ENCODE measurements around the gene KCNE1.
"Not testable (repeated sequence)": the region's sequence is repeated elsewhere in the genome, so short reads cannot be mapped to it uniquely, and the experiment has no call there.

Gene KCNE1

GRCh38 chr21:34511181-34511580 lies 829 bp downstream of the KCNE1 start:
- no peak for DNase-seq (ENCODE audit: low read depth in 2 of 2)

- DNase-seq (ENCODE audit: low read depth in 2 of 2), result no peak
These were observed 1.6 kb downstream of the KCNE1 start for GRCh38 chr21:34510148-34511142.

- no peak for DNase-seq (ENCODE audit: low read depth in 2 of 2)
These were observed 2.9 kb downstream of the KCNE1 start for GRCh38 chr21:34509151-34509550.

- DNase-seq (ENCODE audit: low read depth in 2 of 2), result no peak
These were observed 7.4 kb downstream of the KCNE1 start for GRCh38 chr21:34504595-34504994.

GRCh38 chr21:34502480-34503106 lies 9.4 kb downstream of the KCNE1 start:
- no peak for DNase-seq (ENCODE audit: low read depth in 2 of 2)

GRCh38 chr21:34501716-34502115 lies 10.3 kb downstream of the KCNE1 start:
- DNase-seq (ENCODE audit: low read depth in 2 of 2), result no peak

GRCh38 chr21:34500191-34500590 lies 11.8 kb downstream of the KCNE1 start:
- DNase-seq (ENCODE audit: low read depth in 2 of 2), result no peak

GRCh38 chr21:34499116-34499515 lies 12.9 kb downstream of the KCNE1 start:
- DNase-seq (ENCODE audit: low read depth in 2 of 2), result no peak

- DNase-seq (ENCODE audit: low read depth in 2 of 2), result no peak
These were observed 13.4 kb downstream of the KCNE1 start for GRCh38 chr21:34498623-34499022.

- not testable (repeated sequence) for DNase-seq (ENCODE audit: low read depth in 2 of 2)
These were observed 28.2 kb downstream of the KCNE1 start for GRCh38 chr21:34483854-34484253.

- DNase-seq (ENCODE audit: low read depth in 2 of 2), result not testable (repeated sequence)
These were observed 28.6 kb downstream of the KCNE1 start for GRCh38 chr21:34483435-34483834.

GRCh38 chr21:34467333-34467732 lies 44.7 kb downstream of the KCNE1 start:
- DNase-seq (ENCODE audit: low read depth in 2 of 2), result not testable (repeated sequence)

GRCh38 chr21:34459426-34459825 lies 52.6 kb downstream of the KCNE1 start:
- not testable (repeated sequence) for DNase-seq (ENCODE audit: low read depth in 2 of 2)

GRCh38 chr21:34458266-34458665 lies 53.7 kb downstream of the KCNE1 start:
- DNase-seq (ENCODE audit: low read depth in 2 of 2), result not testable (repeated sequence)

- not testable (repeated sequence) for DNase-seq (ENCODE audit: low read depth in 2 of 2)
These were observed 55.8 kb downstream of the KCNE1 start for GRCh38 chr21:34456180-34456579.

GRCh38 chr21:34455628-34456027 lies 56.4 kb downstream of the KCNE1 start:
- DNase-seq (ENCODE audit: low read depth in 2 of 2), result not testable (repeated sequence)

GRCh38 chr21:34447018-34447417 lies 65.0 kb downstream of the KCNE1 start:
- not testable (repeated sequence) for DNase-seq (ENCODE audit: low read depth in 2 of 2)

- not testable (repeated sequence) for DNase-seq (ENCODE audit: low read depth in 2 of 2)
These were observed 68.5 kb downstream of the KCNE1 start for GRCh38 chr21:34443486-34443885.

- not testable (repeated sequence) for DNase-seq (ENCODE audit: low read depth in 2 of 2)
These were observed 82.3 kb downstream of the KCNE1 start for GRCh38 chr21:34429710-34430109.

GRCh38 chr21:34428441-34428840 lies 83.6 kb downstream of the KCNE1 start:
- not testable (repeated sequence) for DNase-seq (ENCODE audit: low read depth in 2 of 2)

- not testable (repeated sequence) for DNase-seq (ENCODE audit: low read depth in 2 of 2)
These were observed 84.7 kb downstream of the KCNE1 start for GRCh38 chr21:34427339-34427738.

GRCh38 chr21:34423805-34424204 lies 88.2 kb downstream of the KCNE1 start, which contains the start of gene SMIM34:
SMIM34 (minus strand) TSS chr21:34423951; CDS start chr21:34423839, 112 bp downstream.
- DNase-seq (ENCODE audit: low read depth in 2 of 2), result not testable (repeated sequence)
